ENCODE measurements around the gene IFIT2.
"Not testable (repeated sequence)": the region's sequence is repeated elsewhere in the genome, so short reads cannot be mapped to it uniquely, and the experiment has no call there.

Gene IFIT2

DNA sequence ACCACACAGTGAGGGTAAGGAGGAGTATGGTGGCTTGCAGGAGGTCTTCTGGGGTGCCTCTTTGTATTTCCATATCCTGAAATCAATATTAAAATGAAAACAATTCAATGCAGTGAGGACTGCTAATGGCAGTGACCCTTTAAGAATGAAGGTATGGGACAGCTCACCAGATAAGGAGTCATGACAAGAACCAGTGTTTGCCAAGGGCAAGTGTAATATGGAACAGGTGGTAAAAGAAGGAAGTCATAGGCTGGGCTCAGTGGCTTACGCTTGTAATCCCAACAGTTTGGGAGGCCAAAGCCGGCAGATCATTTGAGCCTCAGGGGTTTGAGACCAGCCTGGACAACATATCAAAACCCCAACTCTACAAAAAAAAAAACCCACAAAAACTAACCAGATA, 30.3 kb upstream of the IFIT2 start:
- no peak overlapping the region for H3K4me3 ChIP-seq (ENCODE audit: low read length)
- no peak for TF ChIP-seq ZNF274 (IDR thresholded peaks at IDR 0.05; ENCODE audit: low read depth, low read length)

DNA sequence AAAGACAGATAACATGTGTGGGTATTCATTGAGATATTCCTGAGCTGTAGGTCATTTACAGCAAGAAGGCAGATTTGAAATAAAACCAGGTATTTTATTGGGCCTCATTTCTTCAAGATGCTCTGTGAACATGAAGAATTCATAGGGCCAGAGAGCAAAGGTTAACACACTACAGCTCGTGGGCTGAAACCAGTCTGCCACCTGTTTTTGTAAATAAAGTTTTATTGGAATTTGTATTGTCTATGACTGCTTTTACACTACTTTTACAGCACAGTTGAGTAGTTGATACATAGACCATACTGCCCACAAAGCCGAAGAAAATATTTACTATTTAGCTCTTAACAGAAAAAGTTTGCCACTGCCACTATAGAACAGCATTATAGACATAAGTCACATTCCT, 28.2 kb upstream of the IFIT2 start:
- no peak overlapping the region for H3K4me3 ChIP-seq (ENCODE audit: low read length)
- TF ChIP-seq ZNF274 (IDR thresholded peaks at IDR 0.05; ENCODE audit: low read depth, low read length), result no peak

DNA sequence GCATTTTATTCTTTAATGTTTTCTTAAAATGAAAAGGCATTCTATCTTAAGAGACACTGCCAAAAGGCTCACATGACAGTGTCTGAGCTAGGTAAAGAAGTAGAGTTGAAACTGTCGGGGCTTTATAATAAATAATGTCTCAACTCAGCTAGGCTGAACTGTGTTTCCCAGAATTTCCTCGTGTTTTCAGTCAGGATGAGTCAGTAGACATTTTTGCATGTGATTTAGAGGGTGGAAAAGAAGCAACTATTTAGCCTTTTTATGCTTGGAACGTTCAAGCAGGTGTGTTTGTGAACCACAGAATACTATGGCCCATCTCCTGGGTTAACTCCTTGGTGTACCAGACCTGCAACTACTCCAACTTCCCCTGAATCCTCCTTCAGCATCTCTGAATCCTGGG, 26.9 kb upstream of the IFIT2 start:
- H3K4me3 ChIP-seq (ENCODE audit: low read length), result no peak overlapping the region
- TF ChIP-seq ZNF274 (IDR thresholded peaks at IDR 0.05; ENCODE audit: low read depth, low read length), result no peak

DNA sequence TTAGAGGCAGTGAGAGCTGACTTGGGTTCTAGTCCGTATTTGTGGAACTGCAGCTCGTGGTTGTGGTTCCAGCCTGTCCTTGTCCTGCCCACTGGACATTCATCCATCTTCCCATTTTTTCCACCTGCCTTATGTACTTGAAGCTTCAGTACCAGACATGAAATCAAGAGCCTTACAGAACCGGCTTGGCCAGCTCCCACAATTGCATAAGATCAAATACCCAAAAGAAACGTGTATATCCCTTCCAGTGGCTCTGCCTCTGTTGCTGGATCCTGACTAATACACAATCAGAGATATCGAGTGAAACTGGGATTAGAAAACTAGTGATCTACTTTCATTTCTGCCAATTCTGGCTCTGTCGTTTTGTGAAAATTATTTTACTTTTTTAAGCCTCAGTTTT, 26.5 kb upstream of the IFIT2 start:
- no peak for TF ChIP-seq ZNF274 (IDR thresholded peaks at IDR 0.05; ENCODE audit: low read depth, low read length)
- H3K4me3 ChIP-seq (ENCODE audit: low read length), result no peak overlapping the region

DNA sequence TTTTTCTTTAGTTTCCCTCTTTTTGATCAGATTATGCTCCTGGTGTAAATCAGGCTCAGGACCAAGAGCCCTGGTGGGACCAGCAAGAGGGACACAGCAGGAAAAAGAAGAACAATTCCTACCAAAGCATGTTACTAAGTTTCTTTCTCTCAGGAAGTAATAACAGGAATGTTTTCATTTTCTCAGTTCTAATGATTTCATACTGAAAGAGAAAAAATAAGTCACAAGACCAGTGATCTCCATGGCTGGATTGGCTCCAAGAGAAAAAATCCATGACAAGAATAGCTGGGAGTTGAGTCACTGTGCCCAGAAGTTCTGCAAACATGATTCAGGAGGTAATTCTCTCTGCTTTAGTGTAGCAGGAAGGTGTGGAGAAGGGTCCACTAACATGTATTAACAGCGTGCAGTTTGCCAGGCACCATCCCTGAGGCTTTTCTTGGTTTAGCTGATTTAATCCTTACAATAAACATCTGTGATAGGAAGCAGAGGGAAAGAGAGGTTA, 23.8 kb upstream of the IFIT2 start:
- no peak for TF ChIP-seq ZNF274 (IDR thresholded peaks at IDR 0.05; ENCODE audit: low read depth, low read length)
- no peak overlapping the region for H3K4me3 ChIP-seq (ENCODE audit: low read length)

DNA sequence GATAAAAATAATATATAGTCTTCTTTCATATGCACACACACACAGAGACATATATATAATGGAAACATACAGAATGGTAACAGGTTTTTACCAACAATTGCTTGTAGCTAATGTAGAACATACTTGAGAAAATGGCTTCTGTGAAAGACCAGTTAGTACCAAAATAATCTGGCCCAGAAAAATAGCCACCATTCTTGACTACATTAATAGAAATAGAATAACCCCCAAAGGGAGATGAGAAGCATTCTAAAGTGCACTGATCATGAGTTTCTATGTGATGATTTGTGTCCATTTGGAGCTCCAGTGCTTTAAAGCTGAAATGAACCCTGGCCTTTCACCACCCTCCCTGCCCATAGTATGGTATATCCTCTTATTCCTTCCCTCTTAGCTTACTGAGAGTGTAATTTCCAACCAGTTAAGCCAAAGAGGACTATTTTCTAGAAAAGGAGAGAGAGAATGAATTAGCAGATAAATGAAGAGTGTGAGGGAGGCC, 22.9 kb upstream of the IFIT2 start:
- no peak for TF ChIP-seq ZNF274 (IDR thresholded peaks at IDR 0.05; ENCODE audit: low read depth, low read length)
- H3K4me3 ChIP-seq (ENCODE audit: low read length), result no peak overlapping the region

DNA sequence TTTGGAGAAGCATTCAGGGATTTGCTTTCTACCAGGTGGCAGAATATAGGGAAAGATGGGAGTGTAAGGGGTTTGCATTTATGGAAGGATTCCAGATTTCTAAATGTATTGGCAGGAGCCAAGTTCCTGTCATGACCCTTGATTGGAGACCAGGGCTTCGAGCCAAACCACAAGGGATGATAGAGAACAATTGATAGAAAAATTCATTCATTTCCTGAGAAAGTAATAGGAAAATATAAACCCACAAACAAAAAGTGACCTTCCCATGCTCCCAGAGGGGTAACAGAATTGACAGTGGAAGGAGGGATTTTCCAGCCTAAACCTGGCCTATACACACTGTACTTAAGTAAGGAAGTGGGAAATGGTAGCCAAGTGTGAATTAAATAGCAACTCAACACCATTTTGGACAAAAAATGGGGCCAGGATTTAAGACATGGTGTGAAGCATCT, 22.4 kb upstream of the IFIT2 start:
- no peak overlapping the region for H3K4me3 ChIP-seq (ENCODE audit: low read length)
- no peak for TF ChIP-seq ZNF274 (IDR thresholded peaks at IDR 0.05; ENCODE audit: low read depth, low read length)

DNA sequence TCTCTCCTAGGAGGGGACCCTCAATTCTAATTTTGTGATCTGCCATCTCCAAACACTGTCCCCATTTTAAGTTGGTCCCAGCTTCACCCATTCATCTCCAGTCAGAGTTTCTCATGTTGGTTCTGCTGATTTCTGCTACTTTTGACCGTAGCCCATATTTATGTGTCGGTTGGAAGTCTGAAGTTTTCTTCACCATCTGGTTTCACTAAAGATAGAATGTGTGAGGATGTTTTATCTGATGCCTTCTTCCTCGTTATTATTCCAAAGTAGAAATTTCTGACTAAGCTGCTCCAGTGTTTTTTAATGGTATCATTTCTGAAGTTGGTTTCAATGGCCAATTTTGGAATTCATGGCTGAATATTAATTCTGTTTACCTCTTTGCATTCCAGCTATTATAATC, 21.3 kb upstream of the IFIT2 start:
- TF ChIP-seq ZNF274 (IDR thresholded peaks at IDR 0.05; ENCODE audit: low read depth, low read length), result no peak

DNA sequence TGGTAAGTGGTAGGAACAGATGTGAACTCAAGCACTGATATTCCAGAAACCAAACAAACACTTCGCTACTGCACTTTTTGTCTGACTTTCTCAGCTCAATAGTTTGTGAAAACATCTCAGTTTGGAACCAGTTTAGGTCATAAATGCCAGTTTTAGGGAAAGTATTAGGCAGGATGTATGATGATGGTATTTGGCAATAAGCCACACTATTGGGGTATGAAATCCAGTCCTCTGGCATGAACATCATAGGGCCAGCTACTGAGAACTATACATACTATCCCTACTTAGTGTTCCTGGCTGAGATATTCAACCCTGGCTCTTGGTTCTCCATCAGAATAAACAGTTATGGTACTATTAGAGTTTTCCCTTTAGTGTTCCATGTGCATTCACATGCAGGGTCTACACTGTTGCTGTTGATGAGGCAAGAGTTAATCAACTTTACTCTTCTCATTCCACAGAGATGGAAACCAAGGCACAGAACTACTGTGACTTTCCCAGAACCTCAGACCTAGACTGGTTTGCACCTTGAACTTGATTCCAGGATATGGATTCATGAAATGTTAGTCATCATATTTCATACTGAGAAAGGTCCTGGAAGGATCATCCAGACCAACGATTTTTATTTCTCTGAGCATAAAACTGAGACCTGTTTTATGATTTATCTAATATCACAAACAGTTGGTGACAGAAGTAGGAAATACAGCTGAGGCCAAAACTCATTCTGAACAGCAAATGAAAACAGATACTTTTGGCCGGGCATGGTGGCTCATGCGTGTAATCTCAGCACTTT, 20.0 kb upstream of the IFIT2 start:
- TF ChIP-seq ZNF274 (IDR thresholded peaks at IDR 0.05; ENCODE audit: low read depth, low read length), result no peak
- H3K4me3 ChIP-seq (ENCODE audit: low read length), result no peak overlapping the region

More for the DNA sequence above, 21.3 kb upstream of the IFIT2 start:
- no peak overlapping the region for H3K4me3 ChIP-seq (ENCODE audit: low read length)

DNA sequence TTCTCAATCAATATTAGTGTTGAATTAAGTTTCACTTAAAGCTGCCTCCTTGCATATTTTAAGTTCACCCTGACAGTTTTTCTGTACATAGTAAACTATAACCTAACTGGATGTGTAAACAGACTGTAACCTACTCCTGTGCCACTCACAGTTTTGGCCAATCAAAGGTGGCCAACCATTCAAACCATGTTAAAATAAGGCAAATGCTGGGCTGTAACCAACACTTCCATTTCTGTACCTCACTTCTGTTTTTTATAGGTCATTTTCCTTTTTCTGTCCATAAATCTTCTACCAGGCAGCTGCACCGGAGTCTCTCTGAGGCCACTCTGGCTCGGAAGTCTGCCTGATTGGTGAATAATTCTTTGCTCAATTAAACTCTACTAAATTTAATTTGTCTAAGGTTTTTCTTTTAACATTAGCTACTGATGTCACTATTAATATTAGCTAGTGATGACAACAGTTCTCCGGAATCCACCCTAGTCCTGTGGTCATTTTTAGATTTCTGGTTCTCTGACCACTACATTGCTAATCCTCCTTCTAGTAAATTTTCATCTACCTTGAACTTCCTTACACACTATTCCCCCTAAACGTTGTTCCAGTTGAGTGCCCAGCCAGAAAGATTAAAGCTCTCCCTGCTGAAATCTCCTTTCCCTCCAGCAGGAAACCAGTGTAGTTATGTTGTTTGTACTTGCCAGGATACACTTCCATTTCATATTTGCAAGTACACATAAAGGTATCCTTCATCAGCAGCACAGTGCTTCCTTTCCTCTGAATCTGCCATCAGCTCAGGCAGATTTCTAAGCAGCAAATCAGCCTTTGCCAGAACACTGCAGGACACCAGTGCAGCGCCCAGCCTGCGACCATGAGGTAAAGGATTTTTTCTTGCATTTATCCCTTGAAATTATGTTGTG, 18.6 kb upstream of the IFIT2 start:
- no peak overlapping the region for H3K4me3 ChIP-seq (ENCODE audit: low read length)

DNA sequence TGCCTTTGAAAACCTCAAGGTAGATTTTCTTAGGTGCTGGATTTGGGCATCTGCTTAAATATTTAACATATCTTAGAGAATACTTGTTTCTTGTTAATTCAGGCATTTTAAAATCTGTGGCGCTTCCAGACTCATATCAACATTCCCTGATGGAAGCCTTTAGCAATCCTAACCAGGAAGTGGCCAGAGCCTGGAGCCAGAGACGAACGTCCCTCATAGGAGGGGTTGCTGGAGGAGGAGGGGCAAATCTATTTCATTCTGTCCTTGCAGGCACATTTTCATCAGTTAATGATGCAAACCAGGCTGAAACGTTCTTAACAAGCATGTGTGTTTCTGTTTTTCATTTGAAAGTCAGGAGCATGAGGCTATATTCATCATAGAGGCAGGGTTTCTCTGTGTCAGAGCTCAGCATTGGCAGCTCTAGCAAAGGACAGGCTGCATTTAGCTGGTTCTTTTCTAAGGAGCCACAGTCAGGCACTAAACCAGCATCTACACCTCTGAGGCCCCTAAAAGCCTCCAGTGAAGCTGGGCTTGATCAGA, 17.8 kb upstream of the IFIT2 start:
- no peak overlapping the region for H3K4me3 ChIP-seq (ENCODE audit: low read length)
- no peak for TF ChIP-seq ZNF274 (IDR thresholded peaks at IDR 0.05; ENCODE audit: low read depth, low read length)

More for the DNA sequence above, 18.6 kb upstream of the IFIT2 start:
- no peak for TF ChIP-seq ZNF274 (IDR thresholded peaks at IDR 0.05; ENCODE audit: low read depth, low read length)

DNA sequence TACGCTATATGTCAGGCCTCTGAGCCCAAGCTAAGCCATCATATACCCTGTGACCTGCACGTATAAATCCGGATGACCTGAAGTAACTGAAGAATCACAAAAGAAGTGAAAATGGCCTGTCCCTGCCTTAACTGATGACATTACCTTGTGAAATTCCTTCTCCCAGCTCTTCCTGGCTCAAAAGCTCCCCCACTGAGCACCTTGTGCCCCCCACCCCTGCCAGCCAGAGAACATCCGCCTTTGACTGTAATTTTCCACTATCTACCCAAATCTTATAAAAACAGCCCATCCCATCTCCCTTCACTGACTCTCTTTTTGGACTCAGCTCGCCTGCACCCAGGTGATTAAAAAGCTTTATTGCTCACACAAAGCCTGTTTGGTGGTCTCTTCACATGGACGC, 17.1 kb upstream of the IFIT2 start:
- not testable (repeated sequence) for H3K4me3 ChIP-seq (ENCODE audit: low read length)

DNA sequence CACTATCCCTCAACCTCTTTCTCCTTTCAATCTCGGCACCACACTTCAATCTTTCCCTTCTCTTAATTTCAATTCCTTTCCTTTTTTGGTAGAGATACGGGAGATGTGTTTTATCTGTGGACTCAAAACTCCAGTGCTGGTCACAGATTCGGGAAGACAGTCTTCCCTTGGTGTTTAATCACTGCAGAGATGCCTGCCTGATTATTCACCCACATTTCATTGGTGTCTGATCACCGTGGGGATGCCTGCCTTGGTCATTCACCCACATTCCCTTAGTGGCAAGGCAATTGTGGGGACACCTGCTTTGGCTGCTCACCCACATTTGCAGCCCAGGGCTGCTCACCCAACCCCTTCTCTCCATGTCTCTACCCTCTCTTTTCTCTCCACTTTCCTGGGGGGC, 16.5 kb upstream of the IFIT2 start:
- not testable (repeated sequence) for H3K4me3 ChIP-seq (ENCODE audit: low read length)

DNA sequence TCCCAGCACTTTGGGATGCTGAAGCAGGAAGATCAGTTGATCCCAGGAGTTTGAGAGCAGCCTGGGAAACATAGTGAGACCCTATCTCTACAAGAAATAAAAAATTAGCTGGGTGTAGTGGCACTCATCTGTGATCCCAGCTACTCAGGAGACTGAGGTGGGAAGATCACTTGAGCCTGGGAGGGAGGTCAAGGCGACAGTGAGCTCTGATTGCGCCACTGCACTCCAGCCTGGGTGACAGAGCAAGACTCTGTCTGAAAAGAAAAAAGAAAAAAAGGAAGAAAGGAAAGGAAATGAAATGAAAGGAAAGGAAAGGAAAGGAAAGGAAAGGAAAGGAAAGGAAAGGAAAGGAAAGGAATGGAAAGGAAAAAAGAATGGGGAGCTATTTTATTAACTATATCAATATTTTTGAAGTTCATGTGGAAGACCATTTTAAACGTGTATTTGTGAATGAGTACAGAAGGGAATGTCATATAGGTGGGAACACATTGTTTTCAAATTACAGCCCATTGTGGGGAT, 7.1 kb upstream of the IFIT2 start:
- no peak for TF ChIP-seq ZNF274 (IDR thresholded peaks at IDR 0.05; ENCODE audit: low read depth, low read length)
- H3K4me3 ChIP-seq (ENCODE audit: low read length), result no peak overlapping the region
